GM12875 (cell line): ENCODE results near the gene PLXNA2.

Experiments
- H3K4me3 ChIP-seq: one replicate; pipeline ENCODE4 v1.5.1; 2011; ENCODE audit warnings: low read depth, low read length, control low read depth
- TF ChIP-seq, protein P1 (sequence below): IDR thresholded peaks from 2 replicates; pipeline ENCODE4 v1.5.1; 2011; ENCODE audit warnings: low read depth, mild to moderate bottlenecking, control low read depth, inconsistent platforms, low read length, moderate library complexity, borderline replicate concordance; ENCODE audit not compliant: insufficient read depth

PLXNA2 gene

DNA sequence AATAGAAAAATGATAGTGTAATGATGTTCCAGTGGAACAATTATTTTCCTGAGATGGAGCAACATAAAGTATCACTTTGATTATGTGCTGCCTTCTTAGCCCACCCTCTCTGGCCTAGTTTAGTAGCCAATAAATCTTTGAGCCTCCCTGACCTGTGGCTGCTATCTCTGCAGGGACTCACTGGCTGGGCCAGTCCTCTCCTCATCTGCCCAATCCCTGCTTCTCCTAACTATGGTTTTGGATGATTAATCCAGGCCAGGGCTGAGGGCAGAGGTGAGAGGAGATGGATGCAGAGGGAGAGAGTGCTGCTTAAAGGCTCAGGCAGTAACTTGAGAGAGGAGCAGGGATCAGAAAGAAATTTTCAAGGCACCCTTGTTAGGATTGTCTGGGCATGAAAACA is 244.2 kb downstream of the PLXNA2 start:
- TF ChIP-seq, protein P1, sequence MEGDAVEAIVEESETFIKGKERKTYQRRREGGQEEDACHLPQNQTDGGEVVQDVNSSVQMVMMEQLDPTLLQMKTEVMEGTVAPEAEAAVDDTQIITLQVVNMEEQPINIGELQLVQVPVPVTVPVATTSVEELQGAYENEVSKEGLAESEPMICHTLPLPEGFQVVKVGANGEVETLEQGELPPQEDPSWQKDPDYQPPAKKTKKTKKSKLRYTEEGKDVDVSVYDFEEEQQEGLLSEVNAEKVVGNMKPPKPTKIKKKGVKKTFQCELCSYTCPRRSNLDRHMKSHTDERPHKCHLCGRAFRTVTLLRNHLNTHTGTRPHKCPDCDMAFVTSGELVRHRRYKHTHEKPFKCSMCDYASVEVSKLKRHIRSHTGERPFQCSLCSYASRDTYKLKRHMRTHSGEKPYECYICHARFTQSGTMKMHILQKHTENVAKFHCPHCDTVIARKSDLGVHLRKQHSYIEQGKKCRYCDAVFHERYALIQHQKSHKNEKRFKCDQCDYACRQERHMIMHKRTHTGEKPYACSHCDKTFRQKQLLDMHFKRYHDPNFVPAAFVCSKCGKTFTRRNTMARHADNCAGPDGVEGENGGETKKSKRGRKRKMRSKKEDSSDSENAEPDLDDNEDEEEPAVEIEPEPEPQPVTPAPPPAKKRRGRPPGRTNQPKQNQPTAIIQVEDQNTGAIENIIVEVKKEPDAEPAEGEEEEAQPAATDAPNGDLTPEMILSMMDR = no peak
- H3K4me3 ChIP-seq = no peak overlapping the region

DNA sequence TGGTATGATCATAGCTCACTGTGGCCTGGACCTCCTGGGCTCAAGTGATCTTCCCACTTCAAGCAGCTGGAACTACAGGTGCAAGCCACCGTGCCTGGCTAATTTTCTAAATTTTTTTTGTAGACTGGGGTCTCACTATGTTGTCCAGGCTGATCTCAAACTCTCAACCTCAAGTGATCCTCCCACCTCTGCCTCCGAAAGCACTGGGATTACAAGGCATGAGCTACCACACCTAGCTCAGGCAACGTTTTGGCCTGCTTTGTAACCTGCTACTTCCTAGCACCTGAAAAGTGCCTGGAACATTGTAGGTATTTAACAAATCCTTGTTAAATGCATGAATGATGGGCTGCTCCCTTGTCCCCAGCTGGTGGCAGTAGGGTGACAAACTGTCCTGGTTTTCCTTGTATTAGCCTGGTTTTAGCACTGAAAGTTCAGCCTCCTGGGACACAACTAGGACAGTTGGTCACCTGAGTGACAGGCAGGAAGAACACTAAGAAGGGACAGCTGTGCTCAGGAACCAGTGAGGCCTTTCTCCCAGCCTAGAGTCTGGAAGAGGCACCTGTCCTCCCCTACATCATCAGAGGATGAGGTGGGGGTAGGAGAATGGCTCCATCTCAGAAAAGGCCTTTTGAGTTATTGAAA is 244.8 kb downstream of the PLXNA2 start:
- TF ChIP-seq, protein P1 = no peak
- H3K4me3 ChIP-seq = no peak overlapping the region

DNA sequence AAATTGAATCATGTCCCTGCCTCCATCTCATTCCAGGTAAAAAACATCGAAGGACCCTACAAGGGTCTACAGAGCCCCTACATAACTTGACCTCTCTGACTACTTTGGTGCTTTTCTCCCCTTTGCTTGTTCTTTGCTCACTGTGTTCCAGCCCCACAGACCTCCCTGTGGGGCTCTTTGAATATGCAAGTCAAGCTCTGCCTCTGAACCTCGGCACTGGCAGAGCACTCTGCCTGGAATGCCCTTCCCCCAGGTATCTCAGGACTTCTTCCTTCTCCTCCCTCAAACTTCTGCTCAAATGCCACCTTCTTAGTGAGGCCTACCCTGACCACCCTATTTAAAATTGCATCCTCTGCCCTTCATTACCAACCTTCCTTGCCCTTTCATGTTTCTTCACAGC is 245.5 kb downstream of the PLXNA2 start:
- TF ChIP-seq, protein P1 = no peak
- no peak overlapping the region for H3K4me3 ChIP-seq

DNA sequence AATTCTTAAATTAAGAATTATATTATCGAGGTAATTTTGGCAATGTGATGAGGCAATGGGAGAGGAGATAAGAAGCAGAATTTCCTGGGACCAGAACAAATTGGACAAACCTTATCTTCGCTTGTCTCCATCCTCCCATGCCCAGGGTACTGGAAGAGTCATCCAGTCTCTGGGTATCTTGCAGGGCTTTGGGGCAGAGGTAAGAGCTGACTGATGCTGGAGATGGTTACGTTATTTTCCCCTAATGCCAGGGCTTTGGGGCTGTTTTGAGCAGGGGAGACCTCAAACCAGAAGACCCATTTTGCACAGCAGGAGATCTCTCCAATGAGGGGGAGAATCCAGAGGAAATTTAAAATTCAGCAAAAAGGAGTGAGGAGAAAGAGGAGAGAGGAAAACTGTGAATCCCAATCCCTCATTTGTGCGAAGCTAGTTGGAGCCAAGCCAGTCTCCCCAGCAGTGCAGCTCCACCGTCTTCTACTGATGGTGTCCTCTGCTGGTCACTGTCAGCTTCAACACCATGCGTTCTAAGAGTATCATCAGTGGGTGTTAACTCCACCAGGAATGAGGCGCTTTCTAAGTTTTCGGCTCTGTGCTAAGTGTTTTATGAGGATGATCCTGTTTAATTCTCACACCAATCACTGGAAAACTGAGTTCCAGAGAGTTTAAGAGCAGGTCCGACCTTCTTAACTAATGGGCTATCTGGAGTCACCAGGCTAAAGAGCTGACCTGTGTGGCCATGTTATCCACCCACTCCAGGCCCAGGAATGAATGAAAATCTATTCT is 246.5 kb downstream of the PLXNA2 start:
- no peak overlapping the region for H3K4me3 ChIP-seq
- TF ChIP-seq, protein P1 = peak; percentile 91

DNA sequence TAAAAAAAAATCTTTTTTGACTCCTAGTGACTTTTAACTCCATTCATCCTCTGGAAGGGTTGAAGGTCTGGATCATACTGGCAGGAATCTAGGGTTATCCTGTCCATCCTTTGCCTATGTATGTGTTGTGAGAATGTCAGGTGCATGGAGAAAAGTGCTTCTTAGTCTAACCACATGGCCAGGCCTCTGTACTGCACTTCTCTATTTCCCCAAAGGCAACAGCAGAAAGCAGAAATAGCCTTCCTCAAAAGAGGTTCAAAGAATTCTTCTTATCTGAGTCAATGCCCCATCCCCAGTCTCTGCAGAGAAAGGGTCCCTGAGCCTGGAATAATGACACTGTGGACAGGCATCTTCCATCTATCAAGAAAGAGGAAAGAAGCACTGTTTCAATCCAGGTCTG is 247.5 kb downstream of the PLXNA2 start:
- no peak overlapping the region for H3K4me3 ChIP-seq

DNA sequence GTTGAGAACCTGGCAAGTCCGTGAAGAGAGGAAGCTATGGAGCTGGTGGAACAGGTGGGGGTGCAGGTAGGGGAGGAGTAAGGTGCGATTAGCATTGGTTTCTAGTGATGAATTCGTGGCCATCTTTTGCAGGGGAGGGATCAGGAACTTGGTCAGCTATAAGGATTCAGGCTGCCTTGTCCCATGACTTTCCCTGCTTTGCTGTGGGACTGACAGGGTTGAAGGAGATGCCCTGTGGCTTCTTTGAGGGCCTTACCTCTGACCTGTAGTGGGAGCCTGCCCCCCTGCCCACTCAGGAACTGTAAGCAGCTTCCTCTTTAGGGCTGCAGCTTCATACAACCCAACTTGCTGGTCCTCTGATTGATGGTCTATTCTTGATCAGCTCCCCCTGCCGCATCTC is 248.6 kb downstream of the PLXNA2 start:
- TF ChIP-seq, protein P1 = no peak
- H3K4me3 ChIP-seq = no peak overlapping the region

More for the DNA sequence above, 247.5 kb downstream of the PLXNA2 start:
- TF ChIP-seq, protein P1 = no peak
